ENCODE data around the gene PRRT1.
"Not testable (repeated sequence)": the region's sequence is repeated elsewhere in the genome, so short reads cannot be mapped to it uniquely, and the experiment has no call there.

The PRRT1 gene

DNA sequence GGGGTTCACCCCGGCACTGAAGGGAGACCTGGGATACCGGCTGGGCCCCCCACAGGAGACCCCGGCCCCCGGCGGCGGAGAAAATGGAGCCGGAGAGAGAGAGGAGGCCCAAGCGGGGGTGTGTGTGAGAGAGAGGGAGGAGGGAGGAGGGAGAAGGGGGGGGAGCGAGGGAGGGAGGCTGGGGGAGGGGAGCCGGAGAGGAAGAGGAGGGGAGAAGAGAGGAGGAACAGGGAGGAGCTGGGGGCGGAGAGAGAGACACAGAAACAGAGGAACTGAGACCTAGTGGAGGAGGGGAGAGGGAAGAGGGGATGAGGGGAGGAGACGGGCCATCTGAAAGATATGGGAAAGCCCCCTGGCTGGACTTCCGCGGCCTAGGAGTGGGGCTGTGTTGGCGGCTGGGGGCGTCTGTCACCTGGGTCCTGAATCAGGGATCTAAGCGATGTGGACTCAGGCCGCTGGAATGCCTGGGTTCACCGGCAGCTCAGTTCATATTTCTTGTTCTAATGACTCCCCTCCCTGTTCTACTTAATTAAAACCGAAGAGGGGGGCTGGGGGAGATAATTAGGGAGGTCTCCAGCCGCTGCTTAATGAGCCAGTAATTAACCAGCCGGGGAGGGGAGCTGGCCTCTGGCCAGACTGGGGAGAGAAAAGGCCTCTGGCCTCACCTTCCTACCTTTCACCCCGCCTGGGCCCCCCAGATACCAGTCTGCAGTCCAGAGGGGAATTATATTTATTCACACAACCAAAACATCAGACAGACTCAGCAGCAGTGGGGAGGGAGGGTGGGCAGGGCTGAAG is 38.5 kb upstream of the PRRT1 start, which contains the start of gene PBX2:
Gene PBX2, minus strand, starts transcription at position 149 of the 798 bp plus-strand sequence. CDS start 287 bp downstream, outside the sequence.
- H3K4me3 ChIP-seq (ENCODE audit: low read depth, low read length): peak within 1 kb of the TSS; percentile 81
- TF ChIP-seq, protein P1, sequence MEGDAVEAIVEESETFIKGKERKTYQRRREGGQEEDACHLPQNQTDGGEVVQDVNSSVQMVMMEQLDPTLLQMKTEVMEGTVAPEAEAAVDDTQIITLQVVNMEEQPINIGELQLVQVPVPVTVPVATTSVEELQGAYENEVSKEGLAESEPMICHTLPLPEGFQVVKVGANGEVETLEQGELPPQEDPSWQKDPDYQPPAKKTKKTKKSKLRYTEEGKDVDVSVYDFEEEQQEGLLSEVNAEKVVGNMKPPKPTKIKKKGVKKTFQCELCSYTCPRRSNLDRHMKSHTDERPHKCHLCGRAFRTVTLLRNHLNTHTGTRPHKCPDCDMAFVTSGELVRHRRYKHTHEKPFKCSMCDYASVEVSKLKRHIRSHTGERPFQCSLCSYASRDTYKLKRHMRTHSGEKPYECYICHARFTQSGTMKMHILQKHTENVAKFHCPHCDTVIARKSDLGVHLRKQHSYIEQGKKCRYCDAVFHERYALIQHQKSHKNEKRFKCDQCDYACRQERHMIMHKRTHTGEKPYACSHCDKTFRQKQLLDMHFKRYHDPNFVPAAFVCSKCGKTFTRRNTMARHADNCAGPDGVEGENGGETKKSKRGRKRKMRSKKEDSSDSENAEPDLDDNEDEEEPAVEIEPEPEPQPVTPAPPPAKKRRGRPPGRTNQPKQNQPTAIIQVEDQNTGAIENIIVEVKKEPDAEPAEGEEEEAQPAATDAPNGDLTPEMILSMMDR (IDR thresholded peaks at IDR 0.05; ENCODE audit: low read depth, low read length): no peak

DNA sequence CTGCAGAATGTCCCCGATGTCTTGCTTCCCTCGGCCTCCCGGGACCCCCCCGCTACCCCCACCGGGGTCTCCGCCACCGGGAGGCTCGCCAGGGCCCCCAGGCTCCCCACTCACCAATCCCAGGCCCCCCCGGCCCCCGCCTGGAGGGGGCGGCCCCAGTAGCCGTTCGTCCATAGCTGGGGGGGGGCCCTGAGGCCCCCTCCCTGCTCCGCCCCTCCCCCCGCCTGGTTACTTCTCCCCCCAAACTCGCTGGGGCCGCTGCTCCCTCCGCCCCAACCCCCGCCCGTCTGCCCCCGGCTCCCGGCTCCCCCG is 38.0 kb upstream of the PRRT1 start:
- TF ChIP-seq, protein P1 (IDR thresholded peaks at IDR 0.05; ENCODE audit: low read depth, low read length): no peak
- H3K4me3 ChIP-seq (ENCODE audit: low read depth, low read length): peak overlapping the region; percentile 81

DNA sequence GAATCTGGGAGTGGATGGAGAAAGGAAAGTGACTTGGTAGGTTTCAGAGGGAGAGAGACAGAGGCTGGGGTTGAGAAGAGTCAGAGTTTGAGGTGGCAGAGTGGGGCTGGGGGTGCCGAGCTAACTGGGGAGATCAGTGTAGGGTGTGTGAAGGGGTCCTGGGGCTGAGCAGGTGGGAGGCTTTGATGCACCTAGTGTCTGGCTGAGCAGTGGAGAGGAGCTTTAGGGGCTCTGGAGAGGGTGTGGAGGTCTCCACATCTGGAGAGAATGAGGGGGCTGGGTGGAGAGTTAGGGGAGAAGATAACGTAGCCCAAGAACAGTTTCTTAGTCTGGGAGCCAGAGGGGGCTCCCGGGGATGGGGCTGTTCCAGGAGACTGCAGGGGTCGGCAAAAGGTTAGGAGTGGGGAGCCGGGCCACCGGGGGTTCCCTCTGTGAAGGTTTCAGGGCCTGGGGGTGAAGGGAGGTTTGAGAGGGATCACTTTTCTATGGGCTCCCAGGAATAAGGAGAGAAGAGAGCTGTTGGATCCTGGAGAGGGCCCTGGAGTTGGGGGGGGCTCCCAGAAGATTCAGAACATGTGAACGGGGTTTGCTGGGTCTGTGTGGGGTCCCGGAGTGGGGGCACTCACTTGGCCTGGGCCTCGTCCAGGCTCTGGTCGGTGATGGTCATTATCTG is 37.5 kb upstream of the PRRT1 start:
- peak overlapping the region; percentile 81 for H3K4me3 ChIP-seq (ENCODE audit: low read depth, low read length)
- TF ChIP-seq, protein P1 (IDR thresholded peaks at IDR 0.05; ENCODE audit: low read depth, low read length): no peak

DNA sequence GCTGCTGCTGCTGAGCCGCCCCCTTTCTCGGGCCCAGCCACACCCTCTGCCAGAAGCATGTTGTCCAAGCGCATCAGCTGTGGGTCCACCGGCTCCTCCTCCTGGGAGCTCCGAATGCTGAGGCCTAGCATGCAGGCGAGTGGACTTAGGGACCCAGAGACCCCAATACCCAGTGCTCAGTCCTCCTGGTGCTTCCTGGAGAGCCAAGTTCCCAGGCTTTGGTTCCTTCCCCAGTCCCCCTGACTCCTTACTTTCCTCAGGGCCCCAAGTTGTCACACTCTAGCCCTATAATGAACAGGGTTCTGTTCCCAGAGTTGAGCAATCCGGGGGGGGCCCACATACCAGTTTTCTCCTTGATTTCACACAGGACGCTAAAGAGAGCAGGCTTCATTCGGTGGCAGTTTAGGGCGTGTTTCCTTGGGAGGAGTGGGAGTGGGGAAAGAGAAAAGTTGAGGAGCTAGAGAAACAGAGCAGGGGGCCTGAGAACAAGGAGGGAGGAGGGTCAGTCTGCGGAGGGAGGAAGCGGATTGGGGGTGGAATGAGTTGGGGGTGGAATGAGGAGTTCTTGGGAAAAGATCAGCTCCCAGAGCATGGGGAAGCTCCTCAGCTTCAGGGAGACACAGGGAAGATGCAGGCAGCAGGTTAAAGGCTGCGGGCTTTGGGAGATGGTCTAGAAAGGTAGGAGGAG is 36.8 kb upstream of the PRRT1 start:
- TF ChIP-seq, protein P1 (IDR thresholded peaks at IDR 0.05; ENCODE audit: low read depth, low read length): no peak
- H3K4me3 ChIP-seq (ENCODE audit: low read depth, low read length): peak overlapping the region; percentile 81

DNA sequence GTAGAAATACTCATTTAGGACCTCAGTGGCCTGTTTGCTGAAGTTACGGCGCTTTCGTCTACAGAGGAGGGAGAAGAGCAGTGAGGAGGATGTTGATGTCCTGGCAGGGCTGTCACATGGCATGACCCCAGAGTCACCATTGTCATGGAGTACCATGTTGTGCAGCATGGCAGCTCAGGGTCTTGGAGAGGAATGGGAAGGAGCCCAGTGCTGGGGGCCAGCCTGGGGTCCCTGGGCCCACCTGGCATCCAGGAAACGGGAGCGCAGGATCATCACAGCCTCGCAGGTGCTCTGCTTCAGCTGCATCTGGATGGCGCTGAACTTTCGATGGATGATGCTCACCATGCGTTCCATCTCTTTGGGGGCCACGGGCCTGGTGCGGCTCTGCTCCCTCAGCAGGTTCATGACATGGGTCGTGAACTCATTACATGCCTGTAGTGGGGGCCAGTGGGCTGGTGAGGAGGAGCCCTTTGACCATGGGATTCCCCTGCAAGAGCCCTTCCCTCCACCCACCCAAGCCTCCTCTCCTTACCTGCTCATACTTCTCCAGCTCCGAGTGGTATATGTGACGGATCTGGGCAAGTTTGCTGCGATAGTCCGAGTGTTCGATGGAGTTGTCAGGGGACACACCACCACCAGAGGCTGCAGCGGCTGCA is 36.1 kb upstream of the PRRT1 start:
- H3K4me3 ChIP-seq (ENCODE audit: low read depth, low read length): peak overlapping the region; percentile 81

DNA sequence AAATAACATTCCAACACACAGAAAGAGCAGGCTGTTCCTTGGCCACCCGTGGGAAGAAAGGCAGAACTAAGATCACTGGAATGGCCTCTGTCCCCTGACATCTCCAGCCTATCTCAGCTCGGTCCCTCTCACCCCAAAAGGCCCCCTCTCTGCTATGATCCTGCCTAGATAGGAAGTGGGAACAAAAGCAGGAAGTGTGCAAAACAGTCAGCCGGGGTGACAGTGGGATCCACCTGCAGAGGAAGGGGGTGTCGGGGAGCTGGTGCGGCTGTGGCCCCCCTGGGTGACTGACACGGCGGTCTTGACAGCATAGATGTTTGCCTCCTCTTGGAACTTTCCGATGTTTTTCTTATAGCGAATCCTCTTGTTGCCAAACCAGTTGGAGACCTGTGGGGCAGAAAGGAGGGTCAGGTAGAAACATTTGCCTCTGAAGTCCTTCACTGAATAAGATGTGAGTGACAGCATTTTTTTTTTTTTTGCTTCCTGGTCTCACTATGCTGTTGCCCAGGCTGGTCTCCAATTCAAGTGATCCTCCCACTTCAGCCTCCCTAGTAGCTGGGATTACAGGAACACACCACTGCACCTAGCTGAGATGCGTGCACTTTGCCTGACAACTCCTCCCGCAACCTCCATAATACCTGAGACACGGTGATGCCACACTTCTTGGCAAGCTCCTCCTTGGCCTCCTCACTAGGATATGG is 35.4 kb upstream of the PRRT1 start:
- TF ChIP-seq, protein P1 (IDR thresholded peaks at IDR 0.05; ENCODE audit: low read depth, low read length): no peak

GRCh38 chr6:32186151-32186840 is 34.6 kb upstream of the PRRT1 start:
- H3K4me3 ChIP-seq (ENCODE audit: low read depth, low read length): not testable (repeated sequence)

More for the DNA sequence above, 35.4 kb upstream of the PRRT1 start:
- no peak overlapping the region for H3K4me3 ChIP-seq (ENCODE audit: low read depth, low read length)

- H3K4me3 ChIP-seq (ENCODE audit: low read depth, low read length): not testable (repeated sequence)
Observed at GRCh38 chr6:32185681-32186131, 34.0 kb upstream of the PRRT1 start.

Measured in WI38 (cell line).